ENCODE data around the gene DENND5B.

DENND5B gene

DNA sequence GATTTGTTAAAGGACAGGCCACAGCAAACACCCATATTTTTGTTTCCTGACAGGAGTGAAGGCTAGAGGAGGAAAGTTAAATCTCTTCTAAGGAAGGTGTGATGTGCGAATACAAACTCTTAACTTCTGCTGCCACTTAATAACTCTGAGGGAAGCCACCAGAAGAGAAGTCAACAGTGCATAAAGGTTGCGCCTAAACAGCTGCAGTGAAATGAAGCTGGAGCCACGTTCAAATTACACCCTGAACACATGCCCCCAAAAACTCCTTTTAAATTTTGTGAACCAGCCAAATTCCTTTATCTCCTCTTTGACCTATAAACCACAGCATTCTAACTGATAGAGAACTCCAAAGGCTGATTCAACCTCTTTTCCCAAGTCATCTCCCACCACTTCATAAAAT lies 22.4 kb downstream of the DENND5B start:
- H3K79me1 ChIP-seq (ENCODE audit: low read length) = no peaks in the 10 kb centered on the region
- H3K9me3 ChIP-seq (ENCODE audit: insufficient read depth, low read depth, low read length) = no peaks in the 10 kb centered on the region
- no peak overlapping the region for H4K8ac ChIP-seq (ENCODE audit: low read depth, low read length)
- no peak overlapping the region for H3K4me3 ChIP-seq (ENCODE audit: low read depth, low read length)
- no CpG with 5 or more reads among the region's 3 CpGs for WGBS (ENCODE audit: extremely low coverage, insufficient coverage, insufficient read length)
- no peak overlapping the region for H3K23ac ChIP-seq (ENCODE audit: low read length)
- H3K27ac ChIP-seq (ENCODE audit: low read depth, low read length) = no peak overlapping the region
- H2AK5ac ChIP-seq (ENCODE audit: low read length) = no peak overlapping the region
- no peak for DNase-seq
- H3K9ac ChIP-seq (ENCODE audit: low read length) = no peak overlapping the region
- no peak overlapping the region for H2BK12ac ChIP-seq (ENCODE audit: low read length)
- H3K4me2 ChIP-seq (ENCODE audit: low read length) = no peak overlapping the region
- no peaks in the 10 kb centered on the region for H3K27me3 ChIP-seq (ENCODE audit: insufficient read depth, low read length)
- no peak overlapping the region for H3K14ac ChIP-seq (ENCODE audit: low read length)
- H3K4me1 ChIP-seq (ENCODE audit: control insufficient read depth in 1 of 2, insufficient read depth in 2 of 2, low read length in 2 of 2) = no peaks in the 10 kb centered on the region
- H3K18ac ChIP-seq (ENCODE audit: low read length) = no peak overlapping the region
- H3K36me3 ChIP-seq (ENCODE audit: control insufficient read depth in 1 of 2, insufficient read depth in 2 of 2, low read length in 2 of 2) = no peaks in the 10 kb centered on the region
- H4K91ac ChIP-seq (ENCODE audit: low read depth, low read length) = no peak overlapping the region
- no peak overlapping the region for H2AFZ ChIP-seq (ENCODE audit: insufficient read depth, low read length, poor library complexity)
- no peak overlapping the region for H2BK5ac ChIP-seq (ENCODE audit: low read depth, low read length, poor library complexity)
- no peaks in the 10 kb centered on the region for H3K79me2 ChIP-seq (ENCODE audit: control insufficient read depth, insufficient read depth, low read length, poor library complexity)
- H3K4ac ChIP-seq (ENCODE audit: low read depth, low read length) = no peak overlapping the region
- no peak overlapping the region for H4K12ac ChIP-seq (ENCODE audit: low read depth, low read length)
- no peak overlapping the region for H2BK120ac ChIP-seq (ENCODE audit: insufficient read depth, low read length, poor library complexity)

- no peak overlapping the region for H3K4me3 ChIP-seq (ENCODE audit: low read depth, low read length)
- no CpG with 5 or more reads among the region's 2 CpGs for WGBS (ENCODE audit: extremely low coverage, insufficient coverage, insufficient read length)
Observed at GRCh38 chr12:31567029-31567428, 23.9 kb downstream of the DENND5B start.

DNA sequence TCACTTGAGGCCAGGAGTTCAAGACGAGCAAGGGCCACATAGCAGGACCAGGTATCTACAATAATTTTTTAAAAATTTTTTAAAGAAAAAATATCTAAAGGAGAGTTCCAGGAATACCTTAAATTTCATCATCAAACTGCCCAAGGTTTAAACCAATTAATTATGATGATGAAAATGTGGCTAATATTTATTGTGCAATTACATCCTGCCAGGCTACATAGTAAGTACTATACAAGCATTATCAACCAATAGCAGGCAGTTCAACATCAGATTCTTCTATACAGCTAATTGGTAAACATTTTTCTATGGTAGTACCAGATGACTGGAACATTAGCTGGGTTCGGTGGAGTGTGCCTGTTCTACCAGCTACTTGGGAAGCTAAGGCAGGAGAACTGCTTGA lies 24.4 kb downstream of the DENND5B start:
- Histone ChIP-seq H2AK5ac (ENCODE audit: low read length) (no peak overlapping the region), H4K8ac (ENCODE audit: low read depth, low read length) (no peak overlapping the region), H3K4me1 (ENCODE audit: control insufficient read depth in 1 of 2, insufficient read depth in 2 of 2, low read length in 2 of 2) (no peaks in the 10 kb centered on the region), H3K23ac (ENCODE audit: low read length) (no peak overlapping the region), H2BK5ac (ENCODE audit: low read depth, low read length, poor library complexity) (no peak overlapping the region), H3K4me3 (ENCODE audit: low read depth, low read length) (no peak overlapping the region), H2BK12ac (ENCODE audit: low read length) (no peak overlapping the region), H4K91ac (ENCODE audit: low read depth, low read length) (no peak overlapping the region), H3K36me3 (ENCODE audit: control insufficient read depth in 1 of 2, insufficient read depth in 2 of 2, low read length in 2 of 2) (no peaks in the 10 kb centered on the region), H3K4ac (ENCODE audit: low read depth, low read length) (no peak overlapping the region), H3K79me2 (ENCODE audit: control insufficient read depth, insufficient read depth, low read length, poor library complexity) (no peaks in the 10 kb centered on the region), H3K79me1 (ENCODE audit: low read length) (no peaks in the 10 kb centered on the region), H4K12ac (ENCODE audit: low read depth, low read length) (no peak overlapping the region), H3K27ac (ENCODE audit: low read depth, low read length) (no peak overlapping the region), H2AFZ (ENCODE audit: insufficient read depth, low read length, poor library complexity) (no peak overlapping the region), H3K9ac (ENCODE audit: low read length) (no peak overlapping the region), H3K4me2 (ENCODE audit: low read length) (no peak overlapping the region), H3K27me3 (ENCODE audit: insufficient read depth, low read length) (no peaks in the 10 kb centered on the region), H3K9me3 (ENCODE audit: insufficient read depth, low read depth, low read length) (no peaks in the 10 kb centered on the region), H3K14ac (ENCODE audit: low read length) (no peak overlapping the region), H3K18ac (ENCODE audit: low read length) (no peak overlapping the region), H2BK120ac (ENCODE audit: insufficient read depth, low read length, poor library complexity) (no peak overlapping the region)
- WGBS (ENCODE audit: extremely low coverage, insufficient coverage, insufficient read length) = no CpG with 5 or more reads among the region's 2 CpGs
- no peak for DNase-seq

More at GRCh38 chr12:31567029-31567428, 23.9 kb downstream of the DENND5B start:
- H4K12ac ChIP-seq (ENCODE audit: low read depth, low read length) = no peak overlapping the region
- H3K36me3 ChIP-seq (ENCODE audit: control insufficient read depth in 1 of 2, insufficient read depth in 2 of 2, low read length in 2 of 2) = no peaks in the 10 kb centered on the region
- no peak overlapping the region for H3K9ac ChIP-seq (ENCODE audit: low read length)
- DNase-seq = no peak
- H3K4ac ChIP-seq (ENCODE audit: low read depth, low read length) = no peak overlapping the region
- H2AK5ac ChIP-seq (ENCODE audit: low read length) = no peak overlapping the region
- H2BK120ac ChIP-seq (ENCODE audit: insufficient read depth, low read length, poor library complexity) = no peak overlapping the region
- no peak overlapping the region for H3K27ac ChIP-seq (ENCODE audit: low read depth, low read length)
- no peaks in the 10 kb centered on the region for H3K79me2 ChIP-seq (ENCODE audit: control insufficient read depth, insufficient read depth, low read length, poor library complexity)
- no peak overlapping the region for H3K14ac ChIP-seq (ENCODE audit: low read length)
- no peak overlapping the region for H3K4me2 ChIP-seq (ENCODE audit: low read length)
- no peaks in the 10 kb centered on the region for H3K27me3 ChIP-seq (ENCODE audit: insufficient read depth, low read length)
- H3K9me3 ChIP-seq (ENCODE audit: insufficient read depth, low read depth, low read length) = no peaks in the 10 kb centered on the region
- H3K79me1 ChIP-seq (ENCODE audit: low read length) = no peaks in the 10 kb centered on the region
- no peak overlapping the region for H4K91ac ChIP-seq (ENCODE audit: low read depth, low read length)
- H2BK12ac ChIP-seq (ENCODE audit: low read length) = no peak overlapping the region
- no peak overlapping the region for H3K23ac ChIP-seq (ENCODE audit: low read length)
- H2AFZ ChIP-seq (ENCODE audit: insufficient read depth, low read length, poor library complexity) = no peak overlapping the region
- no peaks in the 10 kb centered on the region for H3K4me1 ChIP-seq (ENCODE audit: control insufficient read depth in 1 of 2, insufficient read depth in 2 of 2, low read length in 2 of 2)
- H3K18ac ChIP-seq (ENCODE audit: low read length) = no peak overlapping the region
- no peak overlapping the region for H2BK5ac ChIP-seq (ENCODE audit: low read depth, low read length, poor library complexity)
- no peak overlapping the region for H4K8ac ChIP-seq (ENCODE audit: low read depth, low read length)

- Histone ChIP-seq H4K91ac (ENCODE audit: low read depth, low read length) (no peak overlapping the region), H3K4ac (ENCODE audit: low read depth, low read length) (no peak overlapping the region), H3K23ac (ENCODE audit: low read length) (no peak overlapping the region), H3K18ac (ENCODE audit: low read length) (no peak overlapping the region), H3K9ac (ENCODE audit: low read length) (no peak overlapping the region), H3K27ac (ENCODE audit: low read depth, low read length) (no peak overlapping the region), H3K27me3 (ENCODE audit: insufficient read depth, low read length) (no peaks in the 10 kb centered on the region), H2BK120ac (ENCODE audit: insufficient read depth, low read length, poor library complexity) (no peak overlapping the region), H3K79me1 (ENCODE audit: low read length) (no peaks in the 10 kb centered on the region), H2AK5ac (ENCODE audit: low read length) (no peak overlapping the region), H3K9me3 (ENCODE audit: insufficient read depth, low read depth, low read length) (no peaks in the 10 kb centered on the region), H4K12ac (ENCODE audit: low read depth, low read length) (no peak overlapping the region), H4K8ac (ENCODE audit: low read depth, low read length) (no peak overlapping the region), H3K4me1 (ENCODE audit: control insufficient read depth in 1 of 2, insufficient read depth in 2 of 2, low read length in 2 of 2) (no peaks in the 10 kb centered on the region), H3K4me3 (ENCODE audit: low read depth, low read length) (no peak overlapping the region), H2AFZ (ENCODE audit: insufficient read depth, low read length, poor library complexity) (no peak overlapping the region), H2BK12ac (ENCODE audit: low read length) (no peak overlapping the region), H3K36me3 (ENCODE audit: control insufficient read depth in 1 of 2, insufficient read depth in 2 of 2, low read length in 2 of 2) (no peaks in the 10 kb centered on the region), H3K14ac (ENCODE audit: low read length) (no peak overlapping the region), H3K4me2 (ENCODE audit: low read length) (no peak overlapping the region), H2BK5ac (ENCODE audit: low read depth, low read length, poor library complexity) (no peak overlapping the region), H3K79me2 (ENCODE audit: control insufficient read depth, insufficient read depth, low read length, poor library complexity) (no peaks in the 10 kb centered on the region)
- DNase-seq = no peak
- WGBS (ENCODE audit: extremely low coverage, insufficient coverage, insufficient read length) = no CpG with 5 or more reads among the region's 5 CpGs
Observed at GRCh38 chr12:31562594-31563328, 28.2 kb downstream of the DENND5B start.
